Cardiac muscle cell (in vitro differentiated cells and primary cell): Measurements from ENCODE around the gene ZFP62. TPM values are rescaled to one million over a fixed set of nuclear protein-coding genes. Genes with fewer than 3 reads are reported as not detected.

Experiments
- DNase-seq, 2 donors: peaks; one replicate each; pipeline versions ENCODE4 v3.0.0 to v3.0.0-alpha.2; 2010 to 2017; ENCODE audit warnings: low read depth in 1 of 2, low spot score in 1 of 2
- H3K27ac ChIP-seq: fragments of 200-600 bp; sonication (generic); 2 replicates; pipeline ENCODE4 v1.5.1; 2016
- H3K27me3 ChIP-seq: fragments of 200-600 bp; sonication (generic); 2 replicates; pipeline ENCODE4 v1.6.0; 2016; ENCODE audit warnings: control low read depth
- H3K36me3 ChIP-seq: fragments of 200-600 bp; sonication (generic); 2 replicates; pipeline ENCODE4 v1.5.1; 2016; ENCODE audit warnings: control low read depth
- H3K4me1 ChIP-seq: fragments of 200-600 bp; sonication (generic); 2 replicates; pipeline ENCODE4 v1.8.1; 2017; ENCODE audit warnings: low read depth, mild to moderate bottlenecking, mixed run types
- H3K4me3 ChIP-seq: fragments of 200-600 bp; sonication (generic); 2 replicates; pipeline ENCODE4 v1.5.1; 2016; ENCODE audit warnings: mild to moderate bottlenecking
- H3K9me3 ChIP-seq: fragments of 200-600 bp; sonication (generic); 2 replicates; pipeline ENCODE4 v1.5.1; 2017; ENCODE audit warnings: low read depth, mild to moderate bottlenecking, control low read depth
- CTCF ChIP-seq: IDR thresholded peaks from 2 replicates; pipeline ENCODE4 v1.5.1; 2012; ENCODE audit warnings: low read depth, mild to moderate bottlenecking, low read length
- polyA plus RNA-seq: library from polyadenylated mRNA; unstranded; fragments of >200 nt; fragmentation: Nextera tagmentation; extraction: Ambion mirVana; gene quantifications from 2 replicates; pipeline ENCODE4 v1.2.1, GENCODE V29; 2016
- total RNA-seq: library from RNA; depleted of rRNA; stranded (reverse); fragments of >200 nt; gene quantifications from 2 replicates; pipeline ENCODE4 v1.2.3, GENCODE V29; 2016

ZFP62 gene
- total RNA-seq = 19.1 and 30.0 TPM in 2 replicates
- polyA plus RNA-seq = 14.8 and 15.9 TPM in 2 replicates

GRCh38 chr5:180860887-180861822, at the start of gene ZFP62:
ZFP62 (minus strand) TSS chr5:180861276; CDS start chr5:180861219, 57 bp downstream.
- peak within 1 kb of the TSS; percentile 77 for H3K27ac ChIP-seq
- no peak for TF ChIP-seq CTCF
- H3K4me1 ChIP-seq = peaks cover 4% of the 10 kb centered on the region
- peak; percentile 95 for DNase-seq
- peaks cover 5% of the 10 kb centered on the region for H3K27me3 ChIP-seq
- no peaks in the 10 kb centered on the region for H3K36me3 ChIP-seq
- peak within 1 kb of the TSS; percentile 66 for H3K4me3 ChIP-seq
- no peaks in the 10 kb centered on the region for H3K9me3 ChIP-seq

GRCh38 chr5:180910735-180911134, 49.7 kb upstream of the ZFP62 start:
- no peaks in the 10 kb centered on the region for H3K27me3 ChIP-seq
- no peaks in the 10 kb centered on the region for H3K9me3 ChIP-seq
- H3K4me1 ChIP-seq = no peaks in the 10 kb centered on the region
- peak in 1 of 2 donors; percentile 6 for DNase-seq
- TF ChIP-seq CTCF = no peak
- H3K4me3 ChIP-seq = no peak overlapping the region
- no peaks in the 10 kb centered on the region for H3K36me3 ChIP-seq
- H3K27ac ChIP-seq = no peak overlapping the region

- no peaks in the 10 kb centered on the region for H3K27me3 ChIP-seq
- H3K4me3 ChIP-seq = no peak overlapping the region
- no peak overlapping the region for H3K27ac ChIP-seq
- H3K36me3 ChIP-seq = no peaks in the 10 kb centered on the region
- no peak for TF ChIP-seq CTCF
- DNase-seq = no peak
- H3K4me1 ChIP-seq = no peaks in the 10 kb centered on the region
- no peaks in the 10 kb centered on the region for H3K9me3 ChIP-seq
These were observed 49.1 kb upstream of the ZFP62 start for GRCh38 chr5:180910182-180910581.

DNA sequence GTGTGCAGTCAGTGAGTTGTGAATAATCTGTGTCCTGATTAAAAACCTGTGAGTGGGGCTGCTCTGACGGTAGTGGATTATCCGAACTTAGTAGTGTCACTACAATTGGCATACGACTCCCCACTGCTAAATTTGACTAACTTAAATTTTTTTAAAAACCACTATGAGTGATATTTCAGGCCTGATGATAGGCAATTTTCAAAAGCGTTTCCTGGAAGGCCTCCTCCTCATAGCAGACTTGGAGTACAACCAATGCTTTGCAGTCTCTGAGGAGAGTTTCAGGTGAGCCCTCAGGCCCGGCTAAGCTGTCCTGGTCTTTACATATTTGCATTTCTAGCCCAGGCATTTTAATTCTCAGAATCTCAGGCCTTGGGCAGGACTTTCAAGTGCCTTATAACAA, 48.7 kb upstream of the ZFP62 start:
- DNase-seq = no peak
- TF ChIP-seq CTCF = no peak
- Histone ChIP-seq H3K4me3 (no peak overlapping the region), H3K27me3 (no peaks in the 10 kb centered on the region), H3K27ac (no peak overlapping the region), H3K9me3 (no peaks in the 10 kb centered on the region), H3K4me1 (no peaks in the 10 kb centered on the region), H3K36me3 (no peaks in the 10 kb centered on the region)

- TF ChIP-seq CTCF = no peak
- no peaks in the 10 kb centered on the region for H3K9me3 ChIP-seq
These were observed 48.1 kb upstream of the ZFP62 start for GRCh38 chr5:180908998-180909731.

More at GRCh38 chr5:180908998-180909731, 48.1 kb upstream of the ZFP62 start:
- no peaks in the 10 kb centered on the region for H3K4me1 ChIP-seq
- H3K36me3 ChIP-seq = no peaks in the 10 kb centered on the region
- no peaks in the 10 kb centered on the region for H3K27me3 ChIP-seq
- no peak overlapping the region for H3K27ac ChIP-seq
- DNase-seq = no peak
- H3K4me3 ChIP-seq = no peak overlapping the region
